Endothelial cell of umbilical vein (primary cell): ENCODE data around the gene HBP1. TPM values are rescaled to one million over a fixed set of nuclear protein-coding genes. Genes with fewer than 3 reads are reported as not detected.

Source experiments
- BruUV-seq: library from RNA; stranded (reverse); fragments of 400-500 nt; replicated peaks from 2 replicates; lab custom pipeline; 2021; lab: Mats Ljungman, UMichigan
- CTCF ChIA-PET: fragments of 300-600, 350-600 bp; sonication (Branson Sonifier 250); formaldehyde crosslinking; loops from one replicate; lab custom pipeline; 2021; ENCODE audit warnings: antibody characterized with exemption, inconsistent platforms; lab: Charles Lee
- POLR2A ChIA-PET: fragments of 300-600, 350-600 bp; sonication (Branson Sonifier 250); formaldehyde crosslinking; loops from one replicate; lab custom pipeline; 2021; ENCODE audit warnings: antibody characterized with exemption, inconsistent platforms; lab: Charles Lee
- DNase-seq: peaks from one replicate; pipeline ENCODE4 v3.0.0-alpha.2; 2011; ENCODE audit warnings: low read depth, low spot score
- FAIRE-seq: peaks from 2 replicates; lab custom pipeline; 2011; peaks lifted over from hg19 to GRCh38; lab: Jason Lieb, UNC
- H2AFZ ChIP-seq: 2 replicates; pipeline ENCODE4 v1.6.0; 2012; ENCODE audit warnings: low read depth, low read length, control low read depth, inconsistent platforms
- H3K27ac ChIP-seq: 2 replicates; pipeline ENCODE4 v1.5.1; 2011; ENCODE audit warnings: low read depth, mild to moderate bottlenecking, control low read depth, low read length, moderate library complexity; ENCODE audit not compliant: insufficient read depth
- H3K27me3 ChIP-seq, 2 experiments: 2 replicates each; pipeline versions ENCODE4 v1.6.0 to v1.6.1; 2011; ENCODE audit warnings: low read length in 2 of 2, mixed read lengths in 1 of 2; ENCODE audit not compliant: control insufficient read depth in 2 of 2, insufficient read depth in 2 of 2
- H3K36me3 ChIP-seq, 2 experiments: 2 replicates in 1 of 2; 3 replicates in 1 of 2; pipeline ENCODE4 v1.5.1; 2011; ENCODE audit warnings: low read length in 2 of 2, mild to moderate bottlenecking in 1 of 2, moderate library complexity in 1 of 2; ENCODE audit not compliant: control insufficient read depth in 2 of 2, insufficient read depth in 2 of 2; ENCODE audit errors: extremely low read depth in 1 of 2
- H3K4me1 ChIP-seq: 3 replicates; pipeline ENCODE4 v1.5.1; 2011; ENCODE audit warnings: mild to moderate bottlenecking, low read length; ENCODE audit not compliant: control insufficient read depth, insufficient read depth; ENCODE audit errors: extremely low read depth
- H3K4me2 ChIP-seq: 2 replicates; pipeline ENCODE4 v1.6.1; 2011; ENCODE audit warnings: low read length, control low read depth, mixed read lengths; ENCODE audit not compliant: insufficient read depth
- H3K4me3 ChIP-seq, 3 experiments: fragments of 200-600 bp in 1 of 3; sonication (generic), shearing (Covaris generic) in 1 of 3; replicated peaks in 1 of 3; 2 replicates each; pipeline ENCODE4 v1.5.1; 2011 to 2016; ENCODE audit warnings: control low read depth in 3 of 3, low read length in 3 of 3, mild to moderate bottlenecking in 2 of 3, inconsistent platforms in 1 of 3, low read depth in 1 of 3, moderate library complexity in 1 of 3; ENCODE audit not compliant: insufficient read depth in 1 of 3
- H3K79me2 ChIP-seq: 2 replicates; pipeline ENCODE4 v1.6.0; 2012; ENCODE audit warnings: low read length, inconsistent platforms; ENCODE audit not compliant: control insufficient read depth, insufficient read depth
- H3K9ac ChIP-seq: replicated peaks from 2 replicates; pipeline ENCODE3; 2011; ENCODE audit warnings: low read length, control low read depth; ENCODE audit not compliant: insufficient read depth; ENCODE audit errors: extremely low read depth
- H3K9me1 ChIP-seq: replicated peaks from 3 replicates; pipeline ENCODE4 v1.6.0; 2011; ENCODE audit warnings: mild to moderate bottlenecking, low read length; ENCODE audit not compliant: control insufficient read depth, insufficient read depth; ENCODE audit errors: extremely low read depth
- H3K9me3 ChIP-seq: replicated peaks from 2 replicates; pipeline ENCODE4 v1.5.1; 2012; ENCODE audit warnings: low read length, inconsistent platforms; ENCODE audit not compliant: control insufficient read depth, insufficient read depth
- H4K20me1 ChIP-seq: replicated peaks from 2 replicates; pipeline ENCODE3; 2011; ENCODE audit warnings: mild to moderate bottlenecking, low read length; ENCODE audit not compliant: control insufficient read depth, insufficient read depth; ENCODE audit errors: extremely low read depth
- EZH2 ChIP-seq: IDR thresholded peaks from 2 replicates; pipeline ENCODE4 v1.6.1; 2012; ENCODE audit warnings: borderline replicate concordance, low read depth, mild to moderate bottlenecking, moderate library complexity, low read length, inconsistent platforms; ENCODE audit not compliant: severe bottlenecking
- FOS ChIP-seq: IDR thresholded peaks from 2 replicates; pipeline ENCODE4 v1.6.1; 2011; ENCODE audit warnings: mild to moderate bottlenecking, low read length, moderate library complexity, borderline replicate concordance; ENCODE audit not compliant: insufficient read depth
- GATA2 ChIP-seq: IDR thresholded peaks from 2 replicates; pipeline ENCODE4 v1.7.0; 2011; ENCODE audit warnings: low read depth, mild to moderate bottlenecking, moderate library complexity, mixed read lengths, low read length; ENCODE audit not compliant: insufficient read length, insufficient read depth
- JUN ChIP-seq: IDR thresholded peaks from 2 replicates; pipeline ENCODE4 v1.6.1; 2011; ENCODE audit warnings: borderline replicate concordance, low read depth; ENCODE audit not compliant: insufficient read length, insufficient read depth
- MYC ChIP-seq: IDR thresholded peaks from one replicate; pipeline ENCODE4 v1.6.1; 2011; ENCODE audit warnings: mild to moderate bottlenecking, low read depth, low read length
- POLR2A ChIP-seq: IDR thresholded peaks from 2 replicates; pipeline ENCODE4 v1.6.1; 2012; ENCODE audit warnings: low read depth, mild to moderate bottlenecking, control low read depth, low read length
- POLR2AphosphoS5 ChIP-seq: IDR thresholded peaks from 2 replicates; pipeline ENCODE4 v1.6.1; 2012; ENCODE audit warnings: low read depth, mild to moderate bottlenecking, control low read depth, low read length, moderate library complexity; ENCODE audit not compliant: insufficient read depth
- dilution Hi-C: fragments of 300-500 bp; cut with MboI; formaldehyde crosslinking; loops from one replicate; pipeline ENCODE4 v1.15.0; 2019; ENCODE audit warnings: low sequenced_read_pairs; ENCODE audit not compliant: extremely low pct_ligation_motif_present
- intact Hi-C: fragments of 100-400 bp; cut with micrococcal nuclease; formaldehyde crosslinking; loops from one replicate; pipeline ENCODE4 v1.10.0; 2022
- polyA plus RNA-seq, 4 experiments: library from polyadenylated mRNA; depleted of rRNA in 3 of 4; stranded (reverse) in 3 of 4; unstranded in 1 of 4; fragments of >200 nt; gene quantifications; 2 replicates each; pipeline versions ENCODE4 v1.2.1 to v1.2.3, GENCODE V29; 2011 to 2012; ENCODE audit warnings: missing spikeins in 1 of 4
- total RNA-seq: library from RNA; stranded (reverse); gene quantifications from 2 replicates; pipeline ENCODE4 v1.2.3, GENCODE V29; 2021
- TF ChIP-seq, protein P1 (sequence below), 2 donors: IDR thresholded peaks; 1 replicate in 1 of 2; 2 replicates in 1 of 2; pipeline ENCODE4 v1.5.1; 2011; ENCODE audit warnings: low read length in 2 of 2, mild to moderate bottlenecking in 2 of 2, moderate library complexity in 2 of 2, control low read depth in 1 of 2, inconsistent platforms in 1 of 2, low read depth in 1 of 2; ENCODE audit not compliant: insufficient read depth in 1 of 2; ENCODE audit errors: extremely low read depth in 1 of 2
- TF ChIP-seq, protein P2 (sequence below): IDR thresholded peaks from 2 replicates; pipeline ENCODE4 v1.6.1; 2011; ENCODE audit not compliant: insufficient read depth, insufficient read length

HBP1 gene
- total and polyA plus RNA-seq, 2 donors (not counting 3 experiments of a cell fraction or from before 2014, with no cell fraction given), result 49.6 to 63.4 TPM

DNA sequence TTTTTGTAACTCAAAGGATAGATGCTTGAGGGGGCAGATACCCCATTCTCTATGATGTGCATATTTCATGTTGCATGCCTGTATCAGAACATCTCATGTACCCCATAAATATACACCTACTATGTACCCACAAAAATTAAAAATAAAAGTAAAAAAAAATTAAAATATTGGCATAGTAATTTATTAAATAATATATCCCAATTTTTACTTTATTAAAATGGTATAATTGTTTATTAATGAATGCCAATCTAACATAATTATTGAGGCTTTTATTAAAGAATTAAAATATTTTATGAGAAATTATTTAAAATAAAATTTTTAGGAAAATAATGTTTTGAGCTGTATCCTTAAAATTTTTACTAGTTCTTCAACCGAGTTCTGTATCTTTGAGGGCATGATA is 18.9 kb upstream of the HBP1 start:
- H3K27ac ChIP-seq, result no peak overlapping the region
- no peak overlapping the region for H3K4me3 ChIP-seq
- intact Hi-C loops (loop anchor here (1.0 to 2.0 kb wide), 6 partner anchors 102 to 974 kb away; no protein-coding TSS in a partner anchor), dilution Hi-C loops (no loop called here)
- FAIRE-seq (no peak), DNase-seq (no peak)
- CTCF ChIA-PET, result interaction anchor here (0.6 to 7.1 kb wide), 33 partner anchors 12 to 973 kb away, joined by 3 to 440 read pairs (median 4); partner anchors contain the start of genes CCDC71L, HBP1 and PRKAR2B
- no peaks in the 10 kb centered on the region for H3K9me3 ChIP-seq
- H3K9ac ChIP-seq, result no peak overlapping the region
- H4K20me1 ChIP-seq, result no peaks in the 10 kb centered on the region
- TF ChIP-seq GATA2 (no peak), POLR2AphosphoS5 (no peak), JUN (no peak), MYC (no peak), POLR2A (no peak), EZH2 (no peak), FOS (no peak)
- TF ChIP-seq, protein P1, sequence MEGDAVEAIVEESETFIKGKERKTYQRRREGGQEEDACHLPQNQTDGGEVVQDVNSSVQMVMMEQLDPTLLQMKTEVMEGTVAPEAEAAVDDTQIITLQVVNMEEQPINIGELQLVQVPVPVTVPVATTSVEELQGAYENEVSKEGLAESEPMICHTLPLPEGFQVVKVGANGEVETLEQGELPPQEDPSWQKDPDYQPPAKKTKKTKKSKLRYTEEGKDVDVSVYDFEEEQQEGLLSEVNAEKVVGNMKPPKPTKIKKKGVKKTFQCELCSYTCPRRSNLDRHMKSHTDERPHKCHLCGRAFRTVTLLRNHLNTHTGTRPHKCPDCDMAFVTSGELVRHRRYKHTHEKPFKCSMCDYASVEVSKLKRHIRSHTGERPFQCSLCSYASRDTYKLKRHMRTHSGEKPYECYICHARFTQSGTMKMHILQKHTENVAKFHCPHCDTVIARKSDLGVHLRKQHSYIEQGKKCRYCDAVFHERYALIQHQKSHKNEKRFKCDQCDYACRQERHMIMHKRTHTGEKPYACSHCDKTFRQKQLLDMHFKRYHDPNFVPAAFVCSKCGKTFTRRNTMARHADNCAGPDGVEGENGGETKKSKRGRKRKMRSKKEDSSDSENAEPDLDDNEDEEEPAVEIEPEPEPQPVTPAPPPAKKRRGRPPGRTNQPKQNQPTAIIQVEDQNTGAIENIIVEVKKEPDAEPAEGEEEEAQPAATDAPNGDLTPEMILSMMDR (IDR thresholded peaks at IDR 0.05; ENCODE audit: extremely low read depth in 1 of 2, insufficient read depth in 1 of 2, low read depth in 1 of 2, low read length in 2 of 2), result no peak
- TF ChIP-seq, protein P2, sequence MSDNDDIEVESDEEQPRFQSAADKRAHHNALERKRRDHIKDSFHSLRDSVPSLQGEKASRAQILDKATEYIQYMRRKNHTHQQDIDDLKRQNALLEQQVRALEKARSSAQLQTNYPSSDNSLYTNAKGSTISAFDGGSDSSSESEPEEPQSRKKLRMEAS, result no peak
- H3K27me3 ChIP-seq, result no peaks in the 10 kb centered on the region
- POLR2A ChIA-PET, result no interaction called here
- BruUV-seq, result no TSS peak
- no peak overlapping the region for H3K4me2 ChIP-seq
- peaks cover 0 to 2% of the 10 kb centered on the region in 2 experiments for H3K36me3 ChIP-seq
- peaks cover 13% of the 10 kb centered on the region for H3K4me1 ChIP-seq
- H3K79me2 ChIP-seq, result no peaks in the 10 kb centered on the region
- no peak overlapping the region for H2AFZ ChIP-seq
- H3K9me1 ChIP-seq, result no peaks in the 10 kb centered on the region
